ENCODE data around the gene INSYN1.

GRCh38 chr15:73744293-73744692, 8.9 kb downstream of the INSYN1 start:
- TF ChIP-seq EP300 (conservative IDR thresholded peaks at IDR 0.05; ENCODE audit: poor library complexity, severe bottlenecking) = no peak
- no peak for TF ChIP-seq CTCF (IDR thresholded peaks at IDR 0.05; ENCODE audit: poor library complexity, severe bottlenecking)
- TF ChIP-seq MXI1 (conservative IDR thresholded peaks at IDR 0.05; ENCODE audit: poor library complexity, severe bottlenecking) = no peak
- no peak for TF ChIP-seq TAF1 (IDR thresholded peaks at IDR 0.05; ENCODE audit: low read depth)
- no peak for TF ChIP-seq SMC3 (conservative IDR thresholded peaks at IDR 0.05; ENCODE audit: poor library complexity)
- TF ChIP-seq RAD21 (conservative IDR thresholded peaks at IDR 0.05) = no peak
- no peak for TF ChIP-seq EZH2 (IDR thresholded peaks at IDR 0.05; ENCODE audit: borderline replicate concordance, insufficient read depth, low read length, poor library complexity, severe bottlenecking)
- TF ChIP-seq POLR2AphosphoS5 (IDR thresholded peaks at IDR 0.05) = no peak

Measured in neural cell (in vitro differentiated cells).